Loucy (cell line): ENCODE results near the gene TMEM135.

Experiments used
- CTCF ChIP-seq: fragments of 200-600 bp; sonication (generic); conservative IDR thresholded peaks from 2 replicates; pipeline ENCODE4 v1.5.1; 2014; ENCODE audit warnings: mild to moderate bottlenecking, antibody characterized with exemption, low read length
- EZH2phosphoT487 ChIP-seq: fragments of 200-600 bp; IDR thresholded peaks from 2 replicates; pipeline ENCODE4 v1.6.1; 2018; ENCODE audit warnings: antibody characterized with exemption, mild to moderate bottlenecking, moderate library complexity, borderline replicate concordance

- TF ChIP-seq EZH2phosphoT487 (no peak), CTCF (no peak)
Observed at GRCh38 chr11:87035976-87036583, 1.7 kb upstream of the TMEM135 start.
